GM19035 (cell line): ENCODE results near the gene DISC1.

ENCODE experiments used
- ATAC-seq: cut with Tn5 transposase; IDR thresholded peaks from one replicate; pipeline ENCODE4 v1.9.1; 2021; ENCODE audit not compliant: unreplicated experiment

The DISC1 gene

GRCh38 chr1:231972111-231972445, 345.5 kb downstream of the DISC1 start:
- no peak for ATAC-seq

GRCh38 chr1:231973830-231974229, 347.2 kb downstream of the DISC1 start:
- no peak for ATAC-seq

- ATAC-seq = no peak
These were observed 349.6 kb downstream of the DISC1 start for GRCh38 chr1:231976231-231976630.

GRCh38 chr1:231981675-231982074, 355.1 kb downstream of the DISC1 start:
- ATAC-seq = no peak

GRCh38 chr1:231982871-231983587, 356.4 kb downstream of the DISC1 start:
- ATAC-seq = no peak

GRCh38 chr1:231983588-231984193, 357.1 kb downstream of the DISC1 start:
- ATAC-seq = no peak

GRCh38 chr1:231985296-231986023, 358.9 kb downstream of the DISC1 start:
- ATAC-seq = no peak

GRCh38 chr1:231986631-231987336, 360.2 kb downstream of the DISC1 start:
- no peak for ATAC-seq

GRCh38 chr1:231990388-231990787, 363.8 kb downstream of the DISC1 start:
- ATAC-seq = no peak

GRCh38 chr1:231991231-231991630, 364.6 kb downstream of the DISC1 start:
- ATAC-seq = no peak

GRCh38 chr1:231993968-231994455, 367.4 kb downstream of the DISC1 start:
- ATAC-seq = no peak

- ATAC-seq = no peak
These were observed 372.2 kb downstream of the DISC1 start for GRCh38 chr1:231998791-231999190.

- no peak for ATAC-seq
These were observed 378.7 kb downstream of the DISC1 start for GRCh38 chr1:232005300-232005699.

GRCh38 chr1:232009741-232010140, 383.2 kb downstream of the DISC1 start:
- no peak for ATAC-seq

GRCh38 chr1:232011961-232012360, 385.4 kb downstream of the DISC1 start:
- ATAC-seq = no peak

- no peak for ATAC-seq
These were observed 386.3 kb downstream of the DISC1 start for GRCh38 chr1:232012773-232013386.

- ATAC-seq = no peak
These were observed 388.4 kb downstream of the DISC1 start for GRCh38 chr1:232014941-232015340.

- no peak for ATAC-seq
These were observed 390.0 kb downstream of the DISC1 start for GRCh38 chr1:232016616-232017015.

- no peak for ATAC-seq
These were observed 390.5 kb downstream of the DISC1 start for GRCh38 chr1:232017057-232017456.

GRCh38 chr1:232017759-232018158, 391.2 kb downstream of the DISC1 start:
- ATAC-seq = no peak
